Measurements from ENCODE around the gene PROKR1.
A peak's percentile ranks its signal among the peaks of the same experiment; 100 is the strongest.

Gene PROKR1

GRCh38 chr2:68650645-68651044 lies 7.3 kb downstream of the PROKR1 start:
- ChIA-PET POLR2A (no interaction called here), CTCF (no interaction called here)
- TF ChIP-seq CTCF (IDR thresholded peaks at IDR 0.05; ENCODE audit: control extremely low read depth, extremely low read depth, low read depth, missing control alignments): no peak
- DNase-seq (ENCODE audit: extremely low spot score): no peak

GRCh38 chr2:68653034-68653433 lies 9.7 kb downstream of the PROKR1 start:
- CTCF ChIA-PET: interaction anchor here (0.8 to 1.7 kb wide), 5 partner anchors 18 to 273 kb away, joined by 3 to 4 read pairs (median 3); no protein-coding TSS in a partner anchor
- no peak for TF ChIP-seq CTCF (IDR thresholded peaks at IDR 0.05; ENCODE audit: control extremely low read depth, extremely low read depth, low read depth, missing control alignments)
- DNase-seq (ENCODE audit: extremely low spot score): no peak
- POLR2A ChIA-PET: interaction anchor here (0.9 kb wide), 1 partner anchor 80 kb away, joined by 3 read pairs; no protein-coding TSS in a partner anchor

- CTCF ChIA-PET: interaction anchor here (0.8 to 1.7 kb wide), 5 partner anchors 10 to 190 kb away, joined by 3 to 4 read pairs (median 3); partner anchors contain the start of gene PROKR1
- peak; percentile 44 for DNase-seq (ENCODE audit: extremely low spot score)
- POLR2A ChIA-PET: interaction anchor here (0.9 kb wide), 1 partner anchor 79 kb away, joined by 3 read pairs; no protein-coding TSS in a partner anchor
- no peak for TF ChIP-seq CTCF (IDR thresholded peaks at IDR 0.05; ENCODE audit: control extremely low read depth, extremely low read depth, low read depth, missing control alignments)
These were observed 10.2 kb downstream of the PROKR1 start for GRCh38 chr2:68653538-68653982.

- CTCF ChIA-PET: interaction anchor here (1.1 to 1.2 kb wide), 2 partner anchors 9 to 51 kb away, joined by 3 to 4 read pairs; no protein-coding TSS in a partner anchor
- no peak for DNase-seq (ENCODE audit: extremely low spot score)
- POLR2A ChIA-PET: no interaction called here
- no peak for TF ChIP-seq CTCF (IDR thresholded peaks at IDR 0.05; ENCODE audit: control extremely low read depth, extremely low read depth, low read depth, missing control alignments)
These were observed 14.9 kb downstream of the PROKR1 start for GRCh38 chr2:68658266-68658665.

GRCh38 chr2:68659081-68659480 lies 15.7 kb downstream of the PROKR1 start:
- ChIA-PET POLR2A (no interaction called here), CTCF (interaction anchor here (1.1 to 1.3 kb wide), 3 partner anchors 10 to 266 kb away, joined by 3 to 4 read pairs (median 4); no protein-coding TSS in a partner anchor)

GRCh38 chr2:68660658-68661057 lies 17.3 kb downstream of the PROKR1 start:
- TF ChIP-seq CTCF (IDR thresholded peaks at IDR 0.05; ENCODE audit: control extremely low read depth, extremely low read depth, low read depth, missing control alignments): no peak
- DNase-seq (ENCODE audit: extremely low spot score): no peak
- ChIA-PET POLR2A (no interaction called here), CTCF (interaction anchor here (0.6 to 1.6 kb wide), 2 partner anchors 13 to 49 kb away, joined by 3 to 4 read pairs; no protein-coding TSS in a partner anchor)

More at GRCh38 chr2:68659081-68659480, 15.7 kb downstream of the PROKR1 start:
- TF ChIP-seq CTCF (IDR thresholded peaks at IDR 0.05; ENCODE audit: control extremely low read depth, extremely low read depth, low read depth, missing control alignments): no peak
- no peak for DNase-seq (ENCODE audit: extremely low spot score)
